ENCODE data around the gene LIG3. TPM values are rescaled to one million over a fixed set of nuclear protein-coding genes. Genes with fewer than 3 reads are reported as not detected.

The LIG3 gene
- total RNA-seq, 1 donor from 2014 or later: 44.7 TPM

GRCh38 chr17:34991606-34992005 lies 11.3 kb downstream of the LIG3 start:
- no peak for DNase-seq (ENCODE audit: extremely low spot score, unreplicated experiment)
- Mint-ChIP-seq H3K36me3 (ENCODE audit: unreplicated experiment) (peaks cover 57% of the 10 kb centered on the region), H3K4me3 (ENCODE audit: unreplicated experiment) (no peak overlapping the region), H3K27ac (ENCODE audit: unreplicated experiment) (no peak overlapping the region), H3K4me1 (ENCODE audit: unreplicated experiment) (no peaks in the 10 kb centered on the region), H3K27me3 (ENCODE audit: unreplicated experiment) (no peaks in the 10 kb centered on the region), H3K9me3 (ENCODE audit: unreplicated experiment) (no peaks in the 10 kb centered on the region)
- TF ChIP-seq CTCF (IDR thresholded peaks at IDR 0.05): no peak

GRCh38 chr17:34993031-34993430 lies 12.7 kb downstream of the LIG3 start:
- Mint-ChIP-seq H3K4me1 (ENCODE audit: unreplicated experiment) (peaks cover 12% of the 10 kb centered on the region), H3K36me3 (ENCODE audit: unreplicated experiment) (peaks cover 54% of the 10 kb centered on the region), H3K4me3 (ENCODE audit: unreplicated experiment) (no peak overlapping the region), H3K9me3 (ENCODE audit: unreplicated experiment) (no peaks in the 10 kb centered on the region), H3K27me3 (ENCODE audit: unreplicated experiment) (no peaks in the 10 kb centered on the region), H3K27ac (ENCODE audit: unreplicated experiment) (no peak overlapping the region)
- no peak for DNase-seq (ENCODE audit: extremely low spot score, unreplicated experiment)
- TF ChIP-seq CTCF (IDR thresholded peaks at IDR 0.05): no peak

GRCh38 chr17:34996422-34997285 lies 16.3 kb downstream of the LIG3 start:
- no peak for TF ChIP-seq CTCF (IDR thresholded peaks at IDR 0.05)
- peaks cover 14% of the 10 kb centered on the region for H3K4me1 Mint-ChIP-seq (ENCODE audit: unreplicated experiment)
- no peak for DNase-seq (ENCODE audit: extremely low spot score, unreplicated experiment)
- peak overlapping the region; percentile 79 for H3K27ac Mint-ChIP-seq (ENCODE audit: unreplicated experiment)
- H3K4me3 Mint-ChIP-seq (ENCODE audit: unreplicated experiment): no peak overlapping the region
- no peaks in the 10 kb centered on the region for H3K9me3 Mint-ChIP-seq (ENCODE audit: unreplicated experiment)
- peaks cover 24% of the 10 kb centered on the region for H3K36me3 Mint-ChIP-seq (ENCODE audit: unreplicated experiment)
- no peaks in the 10 kb centered on the region for H3K27me3 Mint-ChIP-seq (ENCODE audit: unreplicated experiment)

GRCh38 chr17:34997355-34997862 lies 17.1 kb downstream of the LIG3 start:
- Mint-ChIP-seq H3K4me1 (ENCODE audit: unreplicated experiment) (peaks cover 14% of the 10 kb centered on the region), H3K27me3 (ENCODE audit: unreplicated experiment) (no peaks in the 10 kb centered on the region), H3K4me3 (ENCODE audit: unreplicated experiment) (no peak overlapping the region), H3K9me3 (ENCODE audit: unreplicated experiment) (no peaks in the 10 kb centered on the region), H3K36me3 (ENCODE audit: unreplicated experiment) (peaks cover 19% of the 10 kb centered on the region), H3K27ac (ENCODE audit: unreplicated experiment) (peak overlapping the region; percentile 79)
- DNase-seq (ENCODE audit: extremely low spot score, unreplicated experiment): no peak
- TF ChIP-seq CTCF (IDR thresholded peaks at IDR 0.05): no peak

- DNase-seq (ENCODE audit: extremely low spot score, unreplicated experiment): peak; percentile 89
- Mint-ChIP-seq H3K4me3 (ENCODE audit: unreplicated experiment) (no peak overlapping the region), H3K9me3 (ENCODE audit: unreplicated experiment) (no peaks in the 10 kb centered on the region), H3K36me3 (ENCODE audit: unreplicated experiment) (peaks cover 16% of the 10 kb centered on the region), H3K27me3 (ENCODE audit: unreplicated experiment) (no peaks in the 10 kb centered on the region), H3K4me1 (ENCODE audit: unreplicated experiment) (peaks cover 14% of the 10 kb centered on the region), H3K27ac (ENCODE audit: unreplicated experiment) (peak overlapping the region; percentile 79)
- TF ChIP-seq CTCF (IDR thresholded peaks at IDR 0.05): peak; percentile 82
Measured at GRCh38 chr17:34998205-34998604, 17.9 kb downstream of the LIG3 start.
